Measurements from ENCODE around the gene CLEC4E.
"Not testable (repeated sequence)": the region's sequence is repeated elsewhere in the genome, so short reads cannot be mapped to it uniquely, and the experiment has no call there.

The CLEC4E gene

DNA sequence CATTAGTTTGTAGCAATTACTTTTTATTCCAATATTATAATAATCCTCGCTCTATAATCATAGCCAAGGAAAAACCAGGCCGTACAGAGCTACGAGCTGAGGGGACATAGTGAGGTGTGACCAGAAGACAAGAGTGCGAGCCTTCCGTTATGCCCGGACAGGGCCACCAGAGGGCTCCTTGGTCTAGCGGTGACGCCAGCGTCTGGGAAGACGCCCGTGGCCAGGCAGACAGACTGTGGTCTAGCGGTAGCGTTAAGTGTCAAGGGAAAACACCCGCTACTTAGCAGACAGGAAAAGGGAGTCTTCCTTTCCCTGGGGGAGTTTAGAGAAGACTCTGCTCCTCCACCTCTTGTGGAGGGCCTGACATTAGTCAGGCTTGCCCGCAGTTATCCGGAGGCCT is 2.9 kb downstream of the CLEC4E start:
- not testable (repeated sequence) for H3K4me3 ChIP-seq (ENCODE audit: low read depth, low read length)
- TF ChIP-seq, protein P1, sequence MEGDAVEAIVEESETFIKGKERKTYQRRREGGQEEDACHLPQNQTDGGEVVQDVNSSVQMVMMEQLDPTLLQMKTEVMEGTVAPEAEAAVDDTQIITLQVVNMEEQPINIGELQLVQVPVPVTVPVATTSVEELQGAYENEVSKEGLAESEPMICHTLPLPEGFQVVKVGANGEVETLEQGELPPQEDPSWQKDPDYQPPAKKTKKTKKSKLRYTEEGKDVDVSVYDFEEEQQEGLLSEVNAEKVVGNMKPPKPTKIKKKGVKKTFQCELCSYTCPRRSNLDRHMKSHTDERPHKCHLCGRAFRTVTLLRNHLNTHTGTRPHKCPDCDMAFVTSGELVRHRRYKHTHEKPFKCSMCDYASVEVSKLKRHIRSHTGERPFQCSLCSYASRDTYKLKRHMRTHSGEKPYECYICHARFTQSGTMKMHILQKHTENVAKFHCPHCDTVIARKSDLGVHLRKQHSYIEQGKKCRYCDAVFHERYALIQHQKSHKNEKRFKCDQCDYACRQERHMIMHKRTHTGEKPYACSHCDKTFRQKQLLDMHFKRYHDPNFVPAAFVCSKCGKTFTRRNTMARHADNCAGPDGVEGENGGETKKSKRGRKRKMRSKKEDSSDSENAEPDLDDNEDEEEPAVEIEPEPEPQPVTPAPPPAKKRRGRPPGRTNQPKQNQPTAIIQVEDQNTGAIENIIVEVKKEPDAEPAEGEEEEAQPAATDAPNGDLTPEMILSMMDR (IDR thresholded peaks at IDR 0.05; ENCODE audit: borderline replicate concordance, insufficient read depth, low read depth, low read length), result peak; percentile 58; the same call in 1 of the 2 replicates

DNA sequence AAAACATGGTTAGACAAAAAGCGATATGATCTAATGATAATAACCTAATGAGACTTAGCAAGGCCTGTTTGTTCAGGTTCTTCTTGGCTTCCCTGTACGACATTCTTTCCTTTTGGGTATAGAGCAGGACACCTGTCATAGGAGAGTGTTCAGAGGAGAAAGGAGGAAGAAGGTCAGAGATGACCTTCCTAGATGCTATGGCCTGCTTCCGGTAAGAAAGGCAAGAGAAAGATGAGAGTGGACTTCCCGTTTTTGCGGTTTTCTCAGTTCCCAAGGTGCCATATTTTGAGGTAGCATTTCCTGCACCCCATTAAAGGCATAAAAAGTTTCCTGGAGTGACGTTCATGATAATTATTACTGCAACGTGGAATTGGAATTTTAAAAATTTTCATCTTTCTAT is 8.7 kb downstream of the CLEC4E start:
- H3K4me3 ChIP-seq (ENCODE audit: low read depth, low read length), result no peak overlapping the region
- TF ChIP-seq, protein P1 (IDR thresholded peaks at IDR 0.05; ENCODE audit: borderline replicate concordance, insufficient read depth, low read depth, low read length), result no peak

DNA sequence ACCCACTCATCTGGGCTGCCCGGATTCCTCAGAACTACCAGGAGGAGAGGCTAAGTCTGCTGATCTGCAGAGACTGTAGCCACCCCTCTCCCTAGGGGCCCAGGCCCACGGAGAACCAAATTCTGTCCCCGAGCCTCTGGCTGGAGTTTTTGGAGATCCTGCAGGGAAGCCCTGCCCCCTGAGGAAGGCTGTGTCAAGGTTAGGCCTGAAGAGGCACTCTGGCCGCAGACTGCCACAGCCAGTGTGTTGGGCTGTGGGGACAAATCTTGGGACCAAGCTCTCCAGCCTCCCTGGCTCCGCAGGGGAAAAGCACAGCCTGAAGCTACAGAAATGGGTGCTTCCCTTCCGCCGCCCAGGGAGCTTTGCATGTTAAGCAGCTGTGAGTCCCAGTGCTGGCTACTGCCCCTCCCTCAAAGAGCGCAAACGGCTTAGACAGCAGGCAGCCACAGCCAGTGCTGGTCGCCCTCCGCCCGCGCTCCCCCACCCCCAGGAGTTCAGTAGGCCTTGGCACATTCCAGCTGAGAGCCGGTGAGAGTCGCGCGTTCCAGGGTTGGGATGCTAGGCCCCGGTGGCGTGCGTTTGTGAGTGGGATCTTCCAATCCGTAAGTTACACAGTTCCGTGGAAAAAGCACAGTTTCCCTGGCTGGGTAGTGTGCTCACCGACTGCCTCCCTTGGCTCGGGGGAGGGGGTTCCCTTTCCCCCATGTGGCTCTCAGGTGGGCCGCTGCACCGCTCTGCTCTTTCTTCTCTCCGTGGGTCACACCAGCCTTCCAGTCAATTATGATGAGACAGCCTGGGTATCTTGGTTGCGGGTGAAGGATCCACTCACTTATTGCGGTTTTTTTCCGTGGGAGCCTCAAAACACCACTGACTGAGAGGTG is 13.2 kb downstream of the CLEC4E start:
- no peak overlapping the region for H3K4me3 ChIP-seq (ENCODE audit: low read depth, low read length)
- TF ChIP-seq, protein P1 (IDR thresholded peaks at IDR 0.05; ENCODE audit: borderline replicate concordance, insufficient read depth, low read depth, low read length), result no peak

DNA sequence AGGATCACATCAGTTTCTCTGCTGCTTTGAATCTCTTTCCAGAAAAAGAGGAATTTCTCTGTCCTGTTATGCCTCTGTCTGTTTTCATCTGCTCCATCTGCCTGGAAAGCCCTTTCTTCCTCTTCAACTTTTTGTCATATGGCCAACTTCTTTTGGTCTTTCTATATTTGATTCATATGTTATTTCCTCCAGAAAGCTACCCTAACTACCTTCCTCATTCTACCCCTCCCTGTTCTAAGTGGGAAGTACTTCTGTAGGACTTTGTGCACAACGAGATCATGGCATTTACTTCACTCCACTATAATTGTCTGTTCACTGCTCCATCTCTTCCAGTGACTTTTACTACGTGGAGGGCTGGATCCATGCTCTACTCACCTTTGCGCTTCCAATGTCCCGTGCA is 21.5 kb downstream of the CLEC4E start:
- TF ChIP-seq, protein P1 (IDR thresholded peaks at IDR 0.05; ENCODE audit: borderline replicate concordance, insufficient read depth, low read depth, low read length), result no peak
- no peak overlapping the region for H3K4me3 ChIP-seq (ENCODE audit: low read depth, low read length)

DNA sequence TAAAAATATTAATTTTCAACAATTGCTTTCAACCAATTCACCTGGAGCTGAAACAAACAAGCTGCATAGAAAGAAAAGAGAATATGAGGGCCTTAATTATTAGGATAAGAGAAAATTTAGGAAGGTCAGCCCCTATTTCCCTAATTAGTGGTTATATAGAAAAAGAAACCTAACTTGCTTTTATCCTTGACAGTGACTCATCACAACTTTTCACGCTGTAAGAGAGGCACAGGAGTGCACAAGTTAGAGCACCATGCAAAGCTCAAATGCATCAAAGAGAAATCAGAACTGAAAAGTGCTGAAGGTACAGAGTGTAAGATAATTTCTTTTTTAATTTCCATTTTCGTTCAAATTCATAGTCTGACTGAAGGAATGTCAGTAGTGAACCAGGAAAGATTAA is 22.7 kb downstream of the CLEC4E start:
- TF ChIP-seq, protein P1 (IDR thresholded peaks at IDR 0.05; ENCODE audit: borderline replicate concordance, insufficient read depth, low read depth, low read length), result no peak
- H3K4me3 ChIP-seq (ENCODE audit: low read depth, low read length), result no peak overlapping the region

DNA sequence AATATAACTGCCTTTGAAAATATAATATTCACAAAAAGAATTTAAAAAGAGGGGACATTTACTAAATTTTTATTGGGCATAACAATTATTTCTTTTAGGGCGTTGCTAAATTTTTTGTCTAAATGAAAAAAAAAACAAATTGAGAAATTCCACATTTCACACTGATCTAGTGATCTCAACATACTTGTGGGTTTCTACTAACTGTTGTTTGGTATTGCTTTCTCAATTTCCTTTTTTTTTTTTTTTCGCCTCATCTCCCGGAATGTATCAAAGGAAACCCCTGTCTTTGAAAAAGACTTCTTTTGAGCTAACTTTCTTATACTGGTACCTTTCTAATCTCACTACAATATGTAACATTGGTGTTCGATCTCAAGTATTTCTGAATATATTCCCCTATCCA is 27.4 kb downstream of the CLEC4E start, which contains the start of gene CLEC4D:
CLEC4D (plus strand) TSS at position 248 of the 400 bp plus-strand sequence. CDS start 230 bp downstream, outside the sequence.
- no peak within 1 kb of the TSS for H3K4me3 ChIP-seq (ENCODE audit: low read depth, low read length)
- TF ChIP-seq, protein P1 (IDR thresholded peaks at IDR 0.05; ENCODE audit: borderline replicate concordance, insufficient read depth, low read depth, low read length), result no peak
